Measurements from ENCODE around the gene TREH. TPM values are rescaled to one million over a fixed set of nuclear protein-coding genes. Genes with fewer than 3 reads are reported as not detected.
A peak's percentile ranks its signal among the peaks of the same experiment; 100 is the strongest.

The TREH gene
- total and polyA plus RNA-seq, 2 of the 8 experiments (the other 6 are each of a cell fraction or from before 2014, with no cell fraction given) = 0.03 TPM; not detected in 1

DNA sequence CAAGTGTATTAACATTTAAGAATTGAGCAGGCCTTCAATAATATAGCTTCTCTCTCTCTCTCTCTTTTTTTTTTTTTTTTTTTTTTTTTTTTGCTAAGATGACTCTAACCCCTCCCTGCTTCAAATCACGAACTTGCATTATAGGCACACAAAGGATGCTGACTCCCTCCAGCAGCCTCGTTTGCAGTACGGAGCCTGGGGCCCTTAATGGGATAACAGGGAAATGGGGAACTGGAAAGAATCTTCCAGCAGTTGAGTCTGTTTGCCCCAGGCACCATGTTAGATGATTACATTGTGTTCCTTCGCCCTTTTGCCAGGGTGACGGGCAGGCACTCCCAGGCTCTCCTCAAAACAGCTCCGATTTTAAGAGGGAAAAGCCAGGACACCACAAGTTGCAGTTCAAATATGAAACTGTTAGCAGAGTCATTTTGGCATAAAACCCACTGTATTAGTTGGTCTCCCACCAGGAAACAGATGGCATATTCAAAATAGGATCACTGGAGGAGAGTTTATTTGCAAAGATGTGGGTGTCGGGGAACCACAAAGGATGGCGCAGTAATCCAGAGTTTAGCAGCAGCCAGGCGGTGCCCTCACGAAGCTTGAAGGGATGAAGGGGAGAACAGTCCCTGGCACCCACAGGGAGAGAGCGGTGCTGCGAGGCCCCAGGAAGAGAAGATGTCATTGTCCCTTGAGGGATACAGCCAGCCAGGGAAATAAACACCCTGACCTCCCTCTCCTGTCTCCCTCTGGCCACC is 26.5 kb upstream of the TREH start:
- FAIRE-seq = no peak

More for the DNA sequence above, 26.5 kb upstream of the TREH start:
- Histone ChIP-seq H2BK120ac (replicated peaks; ENCODE audit: low read depth, low read length) (no peak overlapping the region), H2BK5ac (ENCODE audit: low read depth, low read length) (0 out of 2 replicates have a peak overlapping the region, but pooled peaks have one; percentile 0), H4K20me1 (replicated peaks in 1 of 2; ENCODE audit: control insufficient read depth in 1 of 2, insufficient read depth in 2 of 2, low read length in 2 of 2) (no peaks in the 10 kb centered on the region), H3K27ac (ENCODE audit: low read depth, low read length) (no peak overlapping the region), H3K79me2 (ENCODE audit: control insufficient read depth in 1 of 2, insufficient read depth in 2 of 2, low read length in 2 of 2) (no peaks in the 10 kb centered on the region), H3K18ac (ENCODE audit: extremely low read depth, low read length) (no peak overlapping the region; the same call in 1 of the 2 replicates), H3K27me3 (replicated peaks in 1 of 4; ENCODE audit: control insufficient read depth in 3 of 4, extremely low read depth in 1 of 4, insufficient read depth in 3 of 4, low read length in 3 of 4) (no peaks in the 10 kb centered on the region), H2BK20ac (ENCODE audit: low read length) (no peak overlapping the region), H2AFZ (ENCODE audit: low read length) (no peak overlapping the region), H2BK15ac (ENCODE audit: low read length) (peak overlapping the region; percentile 21; the same call in 1 of the 2 replicates), H4K91ac (replicated peaks; ENCODE audit: insufficient read length, low read length) (peak overlapping the region; percentile 39), H3K9me3 (ENCODE audit: insufficient read depth in 2 of 2, low read depth in 1 of 2, low read length in 1 of 2) (no peaks in the 10 kb centered on the region), H3K9ac (replicated peaks in 1 of 4; ENCODE audit: extremely low read depth in 1 of 4, low read depth in 3 of 4, low read length in 3 of 4) (no peak overlapping the region), H4K8ac (ENCODE audit: extremely low read depth, insufficient read depth, low read length) (no peak overlapping the region), H3K4ac (replicated peaks; ENCODE audit: insufficient read length, low read depth, low read length) (no peak overlapping the region), H3K79me1 (ENCODE audit: low read depth, low read length) (no peaks in the 10 kb centered on the region; the same call in 1 of the 2 replicates), H3K23me2 (ENCODE audit: low read depth, low read length) (peaks cover 2% of the 10 kb centered on the region; the same call in 1 of the 2 replicates), H3K4me1 (replicated peaks in 1 of 4; ENCODE audit: control insufficient read depth in 3 of 4, insufficient read depth in 4 of 4, low read length in 3 of 4) (peaks cover 0 to 9% (median 4%) of the 10 kb centered on the region in 4 experiments; a peak in 3 of 7 replicates), H3K36me3 (ENCODE audit: control insufficient read depth in 2 of 4, insufficient read depth in 4 of 4, low read length in 3 of 4) (peaks cover 0 to 16% (median 2%) of the 10 kb centered on the region in 4 experiments; a peak in 5 of 8 replicates), H2BK12ac (ENCODE audit: low read depth, low read length) (0 out of 2 replicates have a peak overlapping the region, but pooled peaks have one; percentile 76), H2AK5ac (ENCODE audit: low read depth, low read length) (no peak overlapping the region), H3K56ac (replicated peaks; ENCODE audit: insufficient read length, low read depth, low read length) (no peak overlapping the region), H3K23ac (ENCODE audit: insufficient read length) (no peak overlapping the region), H3K4me3 (ENCODE audit: extremely low read depth in 1 of 4, insufficient read depth in 2 of 4, low read depth in 3 of 4, low read length in 4 of 4) (no peak overlapping the region), H4K5ac (ENCODE audit: insufficient read length, low read depth, low read length) (no peak overlapping the region), H3K4me2 (ENCODE audit: insufficient read depth in 1 of 2, low read depth in 2 of 2, low read length in 2 of 2) (no peak overlapping the region; a peak in 1 of 4 replicates), H3K14ac (ENCODE audit: insufficient read length) (no peak overlapping the region)
- WGBS, 2 experiments (ENCODE audit: extremely low coverage in 1 of 2, insufficient coverage in 1 of 2, insufficient read length in 1 of 2, insufficient replicate concordance in 2 of 2, low coverage in 1 of 2, low lambda C conversion rate in 2 of 2, missing lambda C conversion rate in 1 of 2) = 90% methylated on average over 12 of the region's 12 CpGs; no CpG with 5 or more reads in 1 of the 2 experiments
- POLR2A ChIA-PET (ENCODE audit: partially characterized antibody) = interaction anchor here (0.7 to 1.5 kb wide), 10 partner anchors 9 to 86 kb away, joined by 3 to 8 read pairs (median 4); no protein-coding TSS in a partner anchor
- no peak for TF ChIP-seq EZH2 (IDR thresholded peaks at IDR 0.05; ENCODE audit: low read depth, low read length, severe bottlenecking)
- no peak for TF ChIP-seq EGR1 (IDR thresholded peaks at IDR 0.05; ENCODE audit: borderline replicate concordance, low read depth, low read length)
- TF ChIP-seq RXRA (IDR thresholded peaks at IDR 0.05; ENCODE audit: insufficient read depth, low read depth, low read length) = no peak
- TF ChIP-seq CBX5 (IDR thresholded peaks at IDR 0.05; ENCODE audit: low read depth, low read length) = no peak
- TF ChIP-seq HDAC2 (IDR thresholded peaks at IDR 0.05; ENCODE audit: borderline replicate concordance in 1 of 2, low read depth in 2 of 2, low read length in 2 of 2) = no peak
- TF ChIP-seq EP300 (IDR thresholded peaks at IDR 0.05; ENCODE audit: borderline replicate concordance in 1 of 2, low read depth in 2 of 2, low read length in 2 of 2) = no peak
- TF ChIP-seq GTF2F1 (IDR thresholded peaks at IDR 0.05; ENCODE audit: borderline replicate concordance, low read depth, low read length) = no peak
- no peak for DNase-seq (ENCODE audit: low read depth in 1 of 2, low spot score in 2 of 2)
- CTCF ChIA-PET (ENCODE audit: partially characterized antibody) = interaction anchor here (0.6 to 2.3 kb wide), 9 partner anchors 9 to 366 kb away, joined by 3 to 10 read pairs (median 3); partner anchors contain the start of gene DDX6
